K562 (cell line): ENCODE results near the gene SAE1. TPM values are rescaled to one million over a fixed set of nuclear protein-coding genes. Genes with fewer than 3 reads are reported as not detected.
"Not testable (repeated sequence)": the region's sequence is repeated elsewhere in the genome, so short reads cannot be mapped to it uniquely, and the experiment has no call there.

Experiments
- ATAC-seq: fragments of 200-7000 bp; cut with Tn5 transposase; 3 replicates; pipeline ENCODE4 v1.9.1; 2020; ENCODE audit warnings: moderate library complexity
- BruUV-seq: library from RNA; stranded (reverse); fragments of 400-500 nt; replicated peaks from 2 replicates; lab custom pipeline; 2021; lab: Mats Ljungman, UMichigan
- CTCF ChIA-PET: fragments of 300-600 bp; formaldehyde crosslinking; extraction: SDS; loops from one replicate; lab custom pipeline; 2021; ENCODE audit warnings: low intra/inter-chr PET ratio; lab: Yijun Ruan, JAX
- POLR2A ChIA-PET: fragments of 300-600, 350-650 bp; sonication (Branson Sonifier 250); formaldehyde crosslinking; extraction: SDS; loops from one replicate; lab custom pipeline; 2021; ENCODE audit warnings: antibody characterized with exemption, inconsistent platforms; lab: Yijun Ruan, JAX
- DNase-seq, 4 experiments: peaks; one replicate each; pipeline versions ENCODE4 v3.0.0 to v3.0.0-alpha.2; 2011 to 2018; ENCODE audit warnings: low spot score in 3 of 4, mixed read lengths in 3 of 4; ENCODE audit errors: extremely low read depth in 1 of 4
- FAIRE-seq: peaks from 2 replicates; lab custom pipeline; 2011; peaks lifted over from hg19 to GRCh38; lab: Jason Lieb, UNC
- H2AFZ ChIP-seq: 2 replicates; pipeline ENCODE4 v1.6.0; 2011; ENCODE audit warnings: low read depth, low read length, control low read depth, inconsistent platforms
- H3K27ac ChIP-seq: fragments of 200-600 bp; 3 replicates; pipeline ENCODE4 v1.8.0; 2011; ENCODE audit warnings: low read depth, mild to moderate bottlenecking, control low read depth, inconsistent platforms, low read length, moderate library complexity, mixed read lengths; ENCODE audit errors: extremely low read depth
- H3K27me3 ChIP-seq, 2 experiments: fragments of 300-600 bp in 1 of 2; 2 replicates in 1 of 2; 3 replicates in 1 of 2; pipeline versions ENCODE4 v1.6.0 to v1.8.0; 2011; ENCODE audit warnings: inconsistent platforms in 2 of 2, low read length in 2 of 2, mild to moderate bottlenecking in 1 of 2, mixed read lengths in 1 of 2, moderate library complexity in 1 of 2; ENCODE audit not compliant: control insufficient read depth in 2 of 2, insufficient read depth in 2 of 2
- H3K36me3 ChIP-seq: fragments of 300-600 bp; 3 replicates; pipeline ENCODE4 v1.8.0; 2011; ENCODE audit warnings: mild to moderate bottlenecking, low read length, inconsistent platforms; ENCODE audit not compliant: control insufficient read depth, insufficient read depth
- H3K4me1 ChIP-seq, 2 experiments: fragments of 200-600 bp in 1 of 2; replicated peaks in 1 of 2; 2 replicates in 1 of 2; 3 replicates in 1 of 2; pipeline versions ENCODE4 v1.5.1 to v1.8.0; 2011; ENCODE audit warnings: inconsistent platforms in 2 of 2, low read length in 2 of 2, mild to moderate bottlenecking in 1 of 2, mixed read lengths in 1 of 2, moderate library complexity in 1 of 2; ENCODE audit not compliant: control insufficient read depth in 2 of 2, insufficient read depth in 2 of 2
- H3K4me2 ChIP-seq: 2 replicates; pipeline ENCODE4 v1.6.1; 2011; ENCODE audit warnings: low read length, control low read depth, inconsistent platforms, mixed read lengths; ENCODE audit not compliant: insufficient read depth
- H3K4me3 ChIP-seq: fragments of 200-600 bp; sonication (generic), shearing (Covaris generic); 2 replicates; pipeline ENCODE4 v1.5.1; 2016; ENCODE audit warnings: control low read depth, inconsistent platforms
- H3K79me2 ChIP-seq: fragments of 200-600 bp; 3 replicates; pipeline ENCODE4 v1.8.0; 2011; ENCODE audit warnings: low read length, inconsistent platforms; ENCODE audit not compliant: control insufficient read depth, insufficient read depth
- H3K9ac ChIP-seq, 2 experiments: 2 replicates each; pipeline versions ENCODE4 v1.6.0 to v1.6.1; 2011; ENCODE audit warnings: low read depth in 2 of 2, low read length in 2 of 2, control low read depth in 1 of 2, inconsistent platforms in 1 of 2, mild to moderate bottlenecking in 1 of 2, mixed read lengths in 1 of 2; ENCODE audit not compliant: insufficient read depth in 1 of 2
- H3K9me1 ChIP-seq: one replicate; pipeline ENCODE4 v1.6.0; 2011; ENCODE audit warnings: inconsistent platforms, mild to moderate bottlenecking, low read length, moderate library complexity; ENCODE audit not compliant: control insufficient read depth, insufficient read depth
- H3K9me3 ChIP-seq: replicated peaks from 2 replicates; pipeline ENCODE4 v1.5.1; 2011; ENCODE audit warnings: low read depth, low read length, inconsistent platforms; ENCODE audit not compliant: control insufficient read depth, insufficient read depth
- H4K20me1 ChIP-seq: replicated peaks from 2 replicates; pipeline ENCODE4 v1.6.1; 2011; ENCODE audit warnings: low read length, inconsistent platforms, mixed read lengths; ENCODE audit not compliant: control insufficient read depth, insufficient read depth
- ADNP ChIP-seq: fragments of 200-800 bp; sonication (Bioruptor generic); IDR thresholded peaks from 2 replicates; pipeline ENCODE4 v1.6.1; 2016; ENCODE audit warnings: missing genetic modification characterization, missing compliant biosample characterization
- FOSL1 ChIP-seq: fragments of 200-800 bp; sonication (Bioruptor generic); conservative IDR thresholded peaks from 2 replicates; pipeline ENCODE4 v1.6.1; 2016; ENCODE audit warnings: missing genetic modification characterization, missing compliant biosample characterization
- JUND ChIP-seq, 2 experiments: IDR thresholded peaks; 2 replicates in 1 of 2; 3 replicates in 1 of 2; pipeline ENCODE4 v1.6.1; 2011; ENCODE audit warnings: borderline replicate concordance in 2 of 2, low read depth in 2 of 2, low read length in 2 of 2, improper control_type of control experiment in 1 of 2, missing biosample characterization in 1 of 2, missing genetic modification characterization in 1 of 2, missing genetic modification reagents in 1 of 2
- TRIM24 ChIP-seq, 2 experiments: fragments of 450-650 bp; IDR thresholded peaks; 2 replicates each; pipeline ENCODE4 v1.6.1; 2016
- WGBS: fragments of 100-300 bp; shearing (Covaris generic); methylation state at CpG from one replicate; pipeline ENCODE4 v1.1.6; 2016; ENCODE audit warnings: low coverage, mixed read lengths; ENCODE audit not compliant: insufficient coverage; ENCODE audit errors: missing lambda C conversion rate; 5-methylcytosine and 5-hydroxymethylcytosine counted together
- in situ Hi-C: fragments of 300-500 bp; cut with MboI; formaldehyde crosslinking; loops from 4 replicates; pipeline ENCODE4 v1.15.0; 2018; ENCODE audit warnings: inconsistent platforms, mixed read lengths
- intact Hi-C: fragments of 100-400 bp; cut with micrococcal nuclease; formaldehyde crosslinking; loops from 2 replicates; pipeline ENCODE4 v1.14.2; 2022
- polyA plus RNA-seq, 8 experiments: library from polyadenylated mRNA; depleted of rRNA in 4 of 8; stranded (reverse) in 5 of 8; unstranded in 3 of 8; fragments of >200 nt; fragmentation: Nextera tagmentation in 2 of 8; fragmentation: Illumina TruSeq in 1 of 8; extraction: Ambion mirVana in 2 of 8; extraction: Trizol in 1 of 8; gene quantifications; 2 replicates each; pipeline versions ENCODE4 v1.2.1 to v1.2.3, GENCODE V29; 2011 to 2014; ENCODE audit warnings: inconsistent platforms in 1 of 8, missing spikeins in 1 of 8
- total RNA-seq, 7 experiments: library from RNA; depleted of rRNA in 6 of 7; stranded (reverse); fragments of >200 nt in 6 of 7; fragmentation: Illumina TruSeq in 2 of 7; extraction: Trizol in 2 of 7; gene quantifications; 2 replicates each; pipeline versions ENCODE4 v1.2.1 to v1.2.3, GENCODE V29; 2011 to 2021; ENCODE audit warnings: low replicate concordance in 1 of 7
- TF ChIP-seq, protein P1 (sequence below), 2 experiments: fragments of 450-650 bp in 1 of 2; sonication (generic) in 1 of 2; formaldehyde crosslinking in 1 of 2; IDR thresholded peaks in 1 of 2; conservative IDR thresholded peaks in 1 of 2; 2 replicates each; pipeline versions ENCODE4 v1.6.1 to v1.8.1; 2016 to 2023; ENCODE audit warnings: mild to moderate bottlenecking in 2 of 2, moderate library complexity in 2 of 2, inconsistent platforms in 1 of 2, missing genetic modification reagents in 1 of 2

Gene SAE1
- total and polyA plus RNA-seq, 9 of the 15 experiments (the other 6 are each of a cell fraction or from before 2014, with no cell fraction given): 82.8 to 299 (median 217) TPM

DNA sequence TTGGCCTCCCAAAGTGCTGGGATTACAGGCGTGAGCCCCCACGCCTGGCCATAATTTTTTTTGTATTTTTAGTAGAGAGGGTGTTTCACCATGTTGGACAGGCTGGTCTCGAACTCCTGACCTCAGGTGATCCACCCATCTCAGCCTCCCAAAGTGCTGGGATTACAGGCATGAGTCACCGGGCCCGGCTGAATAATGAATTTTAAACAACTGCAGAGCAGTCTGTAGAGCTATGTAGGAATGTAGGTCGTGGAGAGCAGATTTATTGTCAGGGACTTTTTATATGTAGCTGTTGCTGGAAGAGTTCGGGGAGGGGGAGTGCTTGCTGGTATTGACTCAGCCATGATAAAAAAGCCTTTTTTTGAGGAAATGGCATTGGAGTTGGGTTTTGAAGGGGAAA, 10.6 kb downstream of the SAE1 start:
- H3K27me3 ChIP-seq; in situ Hi-C loops; H4K20me1 ChIP-seq; H3K4me2 ChIP-seq; DNase-seq; BruUV-seq; intact Hi-C loops; H3K9ac ChIP-seq; TF ChIP-seq JUND (tag; IDR thresholded peaks at IDR 0.05; ENCODE audit: borderline replicate concordance, low read depth, low read length): not testable (repeated sequence)
- 47% methylated on average over 6 of the region's 7 CpGs for WGBS
- H3K79me2 ChIP-seq: peaks cover 80% of the 10 kb centered on the region
- POLR2A ChIA-PET: interaction anchor here (0.6 to 12.1 kb wide), 5 partner anchors 4 to 128 kb away, joined by 3 to 109 read pairs (median 3); partner anchors contain the start of gene SAE1
- H3K4me1 ChIP-seq: peaks cover 0 to 13% of the 10 kb centered on the region in 2 experiments
- TF ChIP-seq FOSL1 (tag) (peak; percentile 48; the same call in 1 of the 2 replicates), ADNP (tag) (0 out of 2 replicates have a peak, but pooled peaks have one; percentile 20), TRIM24 (IDR thresholded peaks at IDR 0.05) (0 out of 4 replicates have a peak, but pooled peaks of 1 of the 2 experiments have one; percentile 6), JUND (IDR thresholded peaks at IDR 0.05; ENCODE audit: borderline replicate concordance, low read depth, low read length) (peak; percentile 35; the same call in 1 of the 2 replicates)
- TF ChIP-seq, protein P1, sequence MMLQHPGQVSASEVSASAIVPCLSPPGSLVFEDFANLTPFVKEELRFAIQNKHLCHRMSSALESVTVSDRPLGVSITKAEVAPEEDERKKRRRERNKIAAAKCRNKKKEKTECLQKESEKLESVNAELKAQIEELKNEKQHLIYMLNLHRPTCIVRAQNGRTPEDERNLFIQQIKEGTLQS (IDR thresholded peaks at IDR 0.05): peak; percentile 75
- TF ChIP-seq, protein P1 (CRISPR knock-in tag; conservative IDR thresholded peaks at IDR 0.05): not testable (repeated sequence)
- TF ChIP-seq, all 486 proteins: peak for 5; not testable (repeated sequence) for 481
- peaks cover 82% of the 10 kb centered on the region for H3K36me3 ChIP-seq
- FAIRE-seq, H3K9me3 ChIP-seq, H2AFZ ChIP-seq, H3K9me1 ChIP-seq, H3K4me3 ChIP-seq, H3K27ac ChIP-seq, CTCF ChIA-PET: not testable (repeated sequence)
- peak; percentile 45 for ATAC-seq
